Right lobe of liver (tissue), 4 donors: ENCODE measurements around the gene DDX42.

Experiments used
- CTCF ChIP-seq, 4 donors: fragments of 200-600 bp in 3 of 4; fragments of 450-650 bp in 1 of 4; IDR thresholded peaks; one replicate each; pipeline versions ENCODE4 v1.5.1 to v1.8.0; 2016 to 2022; ENCODE audit warnings: antibody characterized with exemption in 4 of 4, mild to moderate bottlenecking in 2 of 4
- POLR2A ChIP-seq: fragments of 450-650 bp; IDR thresholded peaks from one replicate; pipeline ENCODE4 v1.6.1; 2017; ENCODE audit warnings: antibody characterized with exemption, mild to moderate bottlenecking
- donor health status: DM: no; HTN: no; CAD: no.
- donor health status: DM: no; HTN: no; CAD: no.
- donor health status: DM: no; HTN: yes; CAD: no.

- TF ChIP-seq CTCF (IDR thresholded peaks at IDR 0.05) (no peak), POLR2A (no peak)
Observed at GRCh38 chr17:63855185-63855584, 81.2 kb downstream of the DDX42 start.
